ENCODE results near the gene TENT5C.

- TF ChIP-seq POLR2AphosphoS5 (IDR thresholded peaks at IDR 0.05; ENCODE audit: low read depth, low read length) (no peak), CTCF (IDR thresholded peaks at IDR 0.05 in 2 of 3, conservative IDR thresholded peaks at IDR 0.05 in 1 of 3; ENCODE audit: borderline replicate concordance in 1 of 3, insufficient read depth in 1 of 3, low read depth in 2 of 3, low read length in 2 of 3) (no peak), ATF3 (IDR thresholded peaks at IDR 0.05) (no peak), POLR2A (IDR thresholded peaks at IDR 0.05; ENCODE audit: borderline replicate concordance, extremely low read depth, insufficient read depth, insufficient read length) (no peak), ZNF274 (IDR thresholded peaks at IDR 0.05; ENCODE audit: low read depth, low read length) (no peak), EZH2 (IDR thresholded peaks at IDR 0.05) (no peak), SIN3A (IDR thresholded peaks at IDR 0.05; ENCODE audit: low read depth) (no peak), SRF (IDR thresholded peaks at IDR 0.05; ENCODE audit: low read depth) (no peak), REST (IDR thresholded peaks at IDR 0.05; ENCODE audit: low read depth) (no peak), TCF7L2 (IDR thresholded peaks at IDR 0.05; ENCODE audit: borderline replicate concordance, extremely low read depth, insufficient read depth, insufficient read length) (no peak)
These were observed 8.3 kb downstream of the TENT5C start for GRCh38 chr1:117613969-117614729.
